HG03558 (cell line): ENCODE results near the gene UBE2H.
"Not testable (repeated sequence)": the region's sequence is repeated elsewhere in the genome, so short reads cannot be mapped to it uniquely, and the experiment has no call there.

Source experiments
- ATAC-seq: cut with Tn5 transposase; IDR thresholded peaks from one replicate; pipeline ENCODE4 v1.9.1; 2021; ENCODE audit warnings: moderate number of reproducible peaks; ENCODE audit not compliant: unreplicated experiment; ENCODE audit errors: extremely low read depth

The UBE2H gene

GRCh38 chr7:129952653-129953560, at the start of gene UBE2H:
Gene UBE2H, minus strand, starts transcription at chr7:129952960. Its CDS starts 405 bp downstream, at chr7:129952555.
- ATAC-seq: peak; percentile 31

- ATAC-seq: no peak
These were observed 45.7 kb upstream of the UBE2H start for GRCh38 chr7:129998446-129998845.

DNA sequence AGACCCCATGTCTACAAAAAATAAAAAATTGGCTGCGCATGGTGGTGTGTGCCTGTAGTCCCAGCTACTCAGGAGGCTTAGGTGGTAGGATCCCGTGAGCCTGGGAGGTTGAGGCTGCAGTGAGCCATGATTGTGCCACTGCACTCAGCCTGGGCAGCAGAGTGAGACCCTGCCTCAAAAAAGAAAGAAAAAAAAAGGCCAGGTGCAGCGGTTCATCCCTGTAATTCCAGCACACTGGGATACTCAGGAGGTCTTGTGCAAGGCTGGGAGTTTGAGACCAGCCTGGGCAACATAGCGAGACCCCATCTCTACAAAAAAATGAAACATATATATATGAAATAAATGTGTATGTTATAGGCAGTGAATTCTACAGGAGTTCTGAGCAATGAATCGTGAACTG, 44.5 kb upstream of the UBE2H start:
- ATAC-seq: no peak

- no peak for ATAC-seq
These were observed 40.5 kb upstream of the UBE2H start for GRCh38 chr7:129993275-129993674.

DNA sequence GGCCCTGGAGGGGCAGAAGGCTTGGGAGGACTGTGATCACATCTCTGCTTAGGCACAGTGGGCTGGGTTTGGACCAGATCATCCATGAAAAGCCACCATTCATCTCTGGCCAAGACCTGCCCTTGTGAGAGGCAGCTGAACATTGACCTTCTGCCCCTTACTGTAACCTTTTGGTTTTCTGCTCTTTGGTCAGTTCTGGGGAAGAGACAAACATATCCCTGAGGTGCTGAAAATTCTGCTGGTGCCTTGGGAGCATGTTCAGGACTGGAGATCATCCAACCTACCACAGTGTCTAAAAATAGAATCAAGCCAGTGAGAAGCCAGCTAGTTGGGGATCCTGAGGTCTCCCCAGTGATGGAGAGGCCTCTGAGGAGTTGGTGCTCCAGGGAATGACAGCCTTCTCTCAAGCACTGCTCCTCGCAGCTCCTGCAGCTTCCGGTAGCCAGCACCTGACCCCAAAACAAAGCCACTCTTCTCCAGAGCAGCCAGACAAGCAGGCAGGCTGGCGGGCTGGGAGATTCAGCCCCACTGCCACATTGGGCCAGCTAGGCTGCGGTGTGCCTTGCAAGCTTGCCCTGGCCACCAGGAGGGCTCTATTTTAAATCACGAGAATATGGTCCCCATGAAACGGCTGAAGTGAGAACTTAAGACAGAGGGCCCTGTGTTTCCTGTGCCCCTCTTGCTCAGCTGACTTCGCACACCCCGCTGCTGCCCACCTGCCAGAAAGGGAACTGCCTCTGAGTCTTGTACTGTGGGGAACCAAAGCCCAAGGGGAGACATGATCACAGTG, 37.8 kb upstream of the UBE2H start:
- ATAC-seq: no peak

GRCh38 chr7:129989466-129989865, 36.7 kb upstream of the UBE2H start:
- no peak for ATAC-seq

DNA sequence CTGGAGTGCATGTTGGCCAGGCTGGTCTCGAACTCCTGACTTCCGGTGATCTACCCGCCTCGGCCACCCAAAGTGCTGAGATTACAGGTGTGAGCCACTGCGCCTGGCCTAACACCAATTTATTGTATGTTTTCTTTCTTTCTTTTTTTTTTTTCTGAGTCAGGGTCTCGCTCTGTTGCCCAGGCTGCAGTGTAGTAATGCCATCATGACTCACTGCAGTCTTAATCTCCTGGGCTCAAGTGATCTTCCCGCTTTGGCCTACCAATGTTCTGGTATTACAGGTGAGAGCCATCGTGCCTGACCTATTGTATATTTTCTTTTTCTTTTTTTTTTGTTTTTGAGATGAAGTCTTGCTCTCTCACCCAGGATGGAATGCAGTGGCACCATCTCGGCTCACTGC, 33.8 kb upstream of the UBE2H start:
- ATAC-seq: no peak

DNA sequence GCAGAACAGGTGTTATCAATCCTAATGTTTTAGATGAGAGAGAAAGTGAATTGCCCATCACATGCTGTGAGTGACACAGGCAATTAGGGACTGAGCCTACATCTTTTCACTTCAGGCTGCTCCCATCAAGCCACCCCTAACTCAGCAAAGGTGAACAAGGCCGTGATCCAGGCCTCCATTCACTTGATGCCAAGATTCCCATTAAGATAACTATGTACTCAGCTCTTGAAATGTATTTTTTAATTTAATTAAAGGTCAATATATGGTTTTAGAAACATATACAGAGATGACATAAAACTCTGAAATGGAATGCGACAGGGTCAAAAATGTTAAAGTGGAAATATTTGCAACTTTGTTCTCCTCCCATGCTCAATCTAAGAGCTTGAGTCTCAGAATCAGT, 27.9 kb upstream of the UBE2H start:
- ATAC-seq: no peak

- no peak for ATAC-seq
These were observed 22.5 kb upstream of the UBE2H start for GRCh38 chr7:129975309-129975708.

GRCh38 chr7:129970816-129971215, 18.1 kb upstream of the UBE2H start:
- no peak for ATAC-seq

DNA sequence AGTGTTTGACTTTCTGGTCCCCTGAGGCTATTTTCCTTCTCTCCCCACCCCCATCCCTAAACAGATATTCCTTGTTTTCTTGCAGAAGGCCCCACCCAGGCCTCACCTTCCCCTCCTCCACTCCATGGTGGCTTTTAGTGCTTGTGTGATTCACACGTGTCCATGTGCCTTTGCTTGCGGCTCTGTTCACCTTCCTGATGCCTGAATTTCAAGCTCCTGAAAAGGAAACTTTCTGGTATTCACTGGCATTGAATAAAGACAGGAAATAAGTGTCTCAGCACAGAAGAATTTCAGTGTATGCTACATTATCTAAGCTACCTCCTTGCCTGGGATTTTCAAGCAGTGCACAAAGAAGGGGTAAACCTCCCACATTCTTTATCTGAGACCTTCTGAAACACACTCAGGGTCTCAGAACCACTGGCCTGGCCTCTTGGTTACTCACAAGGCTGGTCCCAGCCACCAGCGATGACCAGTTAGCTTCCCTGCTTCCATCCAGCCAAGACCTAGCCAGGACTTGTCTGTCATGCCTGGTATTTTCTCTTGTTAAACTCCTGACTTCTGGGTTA, 17.2 kb upstream of the UBE2H start:
- ATAC-seq: no peak

DNA sequence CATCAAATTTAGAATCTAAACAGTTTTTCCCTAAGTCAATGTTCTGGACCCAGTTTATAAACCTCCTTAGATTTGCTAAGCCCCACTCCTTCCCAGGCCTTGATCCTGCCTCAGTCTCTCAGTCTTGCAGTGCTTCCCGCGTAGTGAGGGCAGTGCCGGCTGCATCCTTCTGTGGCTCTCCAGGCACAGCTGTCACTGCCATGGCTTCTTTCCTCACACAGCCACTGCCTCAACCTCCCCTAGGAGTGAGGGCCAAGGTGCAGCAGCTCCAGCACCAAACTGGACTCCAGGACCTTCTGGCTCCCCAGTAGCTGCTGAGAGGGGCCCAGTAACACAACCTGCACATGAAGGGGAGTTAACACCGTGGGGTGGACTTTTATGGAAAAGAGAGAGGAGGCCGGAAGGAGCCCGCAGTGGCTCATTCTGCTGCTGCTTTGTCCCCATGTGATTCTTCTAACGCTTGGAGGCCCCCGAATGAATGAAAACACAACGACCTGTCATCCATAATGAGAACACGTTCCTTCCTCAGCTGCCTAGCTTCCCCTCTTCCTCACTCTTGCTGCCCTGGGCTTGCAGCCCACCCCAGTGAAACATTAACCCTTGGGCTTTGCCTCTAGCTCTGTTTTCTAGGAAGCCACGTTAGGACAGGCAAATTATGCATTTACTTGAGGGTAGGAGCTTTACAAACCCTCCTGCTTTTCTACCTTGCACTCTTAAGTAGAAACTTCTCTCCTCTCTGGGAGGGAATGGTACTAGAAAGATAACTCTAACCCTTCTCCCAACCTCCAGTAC, 16.0 kb upstream of the UBE2H start:
- ATAC-seq: no peak

GRCh38 chr7:129960204-129960475, 7.4 kb upstream of the UBE2H start:
- not testable (repeated sequence) for ATAC-seq

DNA sequence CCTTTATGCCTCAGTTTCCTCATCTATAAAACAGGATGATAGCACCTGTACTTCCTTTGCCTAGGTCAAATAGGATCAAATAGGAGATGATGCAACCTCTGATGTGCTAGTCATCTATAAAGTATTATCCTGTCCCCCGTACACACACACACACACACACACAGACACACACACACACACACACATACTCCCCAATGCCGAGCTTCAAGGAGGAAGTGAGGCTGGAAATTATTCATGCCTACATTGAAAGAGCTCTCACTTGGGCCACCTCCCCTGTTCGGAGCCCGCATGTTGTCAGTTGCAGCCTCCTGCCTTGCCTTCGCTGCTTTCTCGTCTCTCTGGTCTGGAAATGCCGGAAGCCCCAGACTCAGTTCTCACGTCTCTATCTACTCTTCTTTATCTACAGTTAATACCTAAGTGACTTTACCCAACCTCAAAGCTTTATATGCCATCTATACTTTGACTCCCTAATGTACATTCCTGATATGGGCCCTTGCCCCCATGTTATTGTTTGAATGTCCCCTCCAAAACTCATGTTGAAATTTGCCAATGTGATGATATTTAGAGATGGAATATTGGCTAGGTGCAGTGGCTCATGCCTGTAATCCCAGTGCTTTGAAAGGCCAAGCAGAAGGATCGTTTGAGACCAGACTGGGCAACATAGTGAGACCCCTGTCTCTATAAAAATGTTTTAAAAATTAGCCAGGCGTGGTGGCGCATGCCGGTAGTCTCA, 6.9 kb upstream of the UBE2H start:
- no peak for ATAC-seq

GRCh38 chr7:129958643-129959470, 6.1 kb upstream of the UBE2H start:
- no peak for ATAC-seq

DNA sequence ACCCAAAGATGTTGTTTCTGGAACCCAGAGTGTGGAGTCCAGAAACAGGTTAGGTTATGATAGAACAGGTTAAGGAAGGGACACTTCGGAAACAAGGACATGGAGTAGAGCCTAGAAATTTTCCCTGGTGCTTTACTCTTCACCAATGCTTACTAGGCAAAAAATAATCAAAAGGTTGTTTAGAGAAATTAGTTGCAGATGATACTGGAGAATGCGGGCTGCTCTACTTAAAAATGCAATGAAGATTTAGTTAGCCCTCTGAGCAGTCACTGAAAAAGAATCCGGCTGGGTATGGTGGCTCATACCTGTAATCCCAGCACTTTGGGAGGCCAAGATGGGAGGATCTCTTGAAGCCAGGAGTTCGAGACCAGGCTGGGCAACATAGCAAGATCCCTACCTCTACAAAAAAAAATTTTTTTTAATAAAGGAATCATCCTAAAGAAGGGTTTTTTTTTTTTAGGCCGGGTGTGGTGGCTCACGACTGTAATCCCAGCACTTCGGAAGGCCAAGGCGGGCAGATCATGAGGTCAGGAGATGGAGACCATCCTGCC, 3.3 kb upstream of the UBE2H start:
- no peak for ATAC-seq

DNA sequence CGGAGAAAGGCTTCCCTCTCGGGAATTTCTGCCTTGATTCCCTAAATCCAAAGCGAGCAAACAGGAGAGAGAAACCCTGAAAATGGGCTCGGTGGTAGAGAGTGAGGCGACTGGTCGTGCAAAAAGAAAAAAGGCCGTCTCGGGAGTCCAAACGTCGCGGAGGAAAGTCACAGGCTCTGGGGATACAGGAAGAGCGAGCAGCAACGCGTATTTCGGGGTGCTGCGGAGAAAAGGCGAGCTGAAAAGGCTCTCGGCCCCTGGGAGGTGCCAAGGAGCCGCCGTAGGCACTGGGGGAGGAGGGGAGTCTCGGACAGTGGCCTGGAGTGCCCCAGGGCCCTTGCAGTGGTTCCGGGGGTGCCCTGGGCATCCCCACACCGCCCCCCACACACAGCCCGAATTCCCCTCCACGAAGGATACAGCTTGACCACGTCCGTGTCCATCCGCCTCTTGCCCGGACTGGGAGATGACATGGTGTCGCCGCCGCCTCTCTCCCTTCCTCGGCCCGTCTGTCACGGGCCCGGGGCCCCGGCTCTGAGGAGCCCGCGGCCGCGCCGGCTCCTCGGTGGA, 591 bp downstream of the UBE2H start:
- ATAC-seq: peak; percentile 4
